HepG2 (cell line): ENCODE results near the gene DDX23. TPM values are rescaled to one million over a fixed set of nuclear protein-coding genes. Genes with fewer than 3 reads are reported as not detected.

Source experiments
- HMG20B ChIP-seq: conservative IDR thresholded peaks from 2 replicates; pipeline ENCODE4 v1.6.1; 2016; ENCODE audit warnings: missing genetic modification reagents, missing compliant biosample characterization
- HMGA1 ChIP-seq: sonication (generic); formaldehyde crosslinking; conservative IDR thresholded peaks from 2 replicates; pipeline ENCODE4 v1.4.0; 2020; ENCODE audit warnings: missing genetic modification reagents
- MED13 ChIP-seq: sonication (generic); formaldehyde crosslinking; IDR thresholded peaks from 2 replicates; pipeline ENCODE4 v1.5.0; 2020; ENCODE audit warnings: missing genetic modification reagents
- MIER2 ChIP-seq: IDR thresholded peaks from 2 replicates; pipeline ENCODE4 v1.6.1; 2016; ENCODE audit warnings: missing biosample characterization, missing genetic modification reagents
- MIXL1 ChIP-seq: IDR thresholded peaks from 2 replicates; pipeline ENCODE4 v1.6.1; 2016
- NCOA1 ChIP-seq: sonication (generic); formaldehyde crosslinking; IDR thresholded peaks from 2 replicates; pipeline ENCODE4 v1.9.0; 2021; ENCODE audit warnings: missing genetic modification reagents
- NFIC ChIP-seq: IDR thresholded peaks from 2 replicates; pipeline ENCODE4 v1.6.1; 2012; ENCODE audit warnings: mild to moderate bottlenecking, low read length, inconsistent platforms
- ONECUT2 ChIP-seq: sonication (generic); formaldehyde crosslinking; IDR thresholded peaks from 2 replicates; pipeline ENCODE4 v1.4.0; 2020; ENCODE audit warnings: missing genetic modification reagents
- RXRA ChIP-seq: sonication (generic); formaldehyde crosslinking; IDR thresholded peaks from 2 replicates; pipeline ENCODE4 v1.5.1; 2020; ENCODE audit warnings: missing genetic modification reagents
- SALL1 ChIP-seq: sonication (generic); formaldehyde crosslinking; IDR thresholded peaks from 2 replicates; pipeline ENCODE4 v1.8.0; 2022; ENCODE audit warnings: mild to moderate bottlenecking, missing genetic modification reagents
- SIX4 ChIP-seq: sonication (generic); formaldehyde crosslinking; IDR thresholded peaks from 2 replicates; pipeline ENCODE4 v1.4.0; 2020; ENCODE audit warnings: missing genetic modification reagents
- TBX3 ChIP-seq: fragments of 450-650 bp; IDR thresholded peaks from 2 replicates; pipeline ENCODE4 v1.6.1; 2017; ENCODE audit warnings: antibody characterized with exemption, mild to moderate bottlenecking, inconsistent platforms, borderline replicate concordance
- ZFY ChIP-seq: sonication (generic); formaldehyde crosslinking; IDR thresholded peaks from 2 replicates; pipeline ENCODE4 v1.4.0; 2020; ENCODE audit warnings: missing genetic modification reagents
- ZMYM3 ChIP-seq: sonication (generic); formaldehyde crosslinking; IDR thresholded peaks from 2 replicates; pipeline ENCODE4 v1.5.1; 2020; ENCODE audit warnings: mild to moderate bottlenecking, missing genetic modification reagents
- ZNF468 ChIP-seq: sonication (generic); formaldehyde crosslinking; IDR thresholded peaks from 2 replicates; pipeline ENCODE4 v1.8.0; 2022; ENCODE audit warnings: mild to moderate bottlenecking, moderate library complexity, missing genetic modification reagents
- ZNF577 ChIP-seq: sonication (generic); formaldehyde crosslinking; IDR thresholded peaks from 2 replicates; pipeline ENCODE4 v1.4.0; 2020; ENCODE audit warnings: mild to moderate bottlenecking, low read depth, missing genetic modification reagents, borderline replicate concordance
- ZNF672 ChIP-seq: sonication (generic); formaldehyde crosslinking; IDR thresholded peaks from 2 replicates; pipeline ENCODE4 v1.8.1; 2022; ENCODE audit warnings: missing genetic modification reagents
- ZNF761 ChIP-seq: sonication (generic); formaldehyde crosslinking; conservative IDR thresholded peaks from 2 replicates; pipeline ENCODE4 v1.4.0; 2020; ENCODE audit warnings: mild to moderate bottlenecking, missing genetic modification reagents
- polyA plus RNA-seq, 8 experiments: library from polyadenylated mRNA; depleted of rRNA in 3 of 8; stranded (reverse) in 7 of 8; unstranded in 1 of 8; fragments of >200 nt; fragmentation: Illumina TruSeq in 4 of 8; extraction: Trizol in 4 of 8; gene quantifications; 2 replicates each; pipeline versions ENCODE4 v1.2.1 to v1.2.3, GENCODE V29; 2011 to 2016; ENCODE audit warnings: low read depth in 4 of 8, missing spikeins in 1 of 8, mixed read lengths in 1 of 8; ENCODE audit not compliant: insufficient read depth in 1 of 8
- total RNA-seq, 5 experiments: library from RNA; depleted of rRNA; stranded (reverse); fragments of >200 nt; fragmentation: Illumina TruSeq; extraction: Trizol; gene quantifications; 2 replicates each; pipeline ENCODE4 v1.2.3, GENCODE V29; 2016; ENCODE audit warnings: low read depth in 1 of 5
- TF ChIP-seq, protein P1 (sequence below): sonication (generic); formaldehyde crosslinking; IDR thresholded peaks from 2 replicates; pipeline ENCODE4 v1.4.0; 2020; ENCODE audit warnings: low read depth, missing genetic modification reagents
- TF ChIP-seq, protein P2 (sequence below): sonication (generic); formaldehyde crosslinking; IDR thresholded peaks from 2 replicates; pipeline ENCODE4 v1.4.0; 2020; ENCODE audit warnings: mild to moderate bottlenecking, missing genetic modification reagents
- TF ChIP-seq, protein P3 (sequence below): sonication (generic); formaldehyde crosslinking; IDR thresholded peaks from 2 replicates; pipeline ENCODE4 v1.4.0; 2020; ENCODE audit warnings: missing genetic modification reagents
- TF ChIP-seq, protein P4 (sequence below), 2 experiments: fragments of 450-650 bp in 1 of 2; sonication (generic) in 1 of 2; formaldehyde crosslinking; IDR thresholded peaks; 2 replicates each; pipeline versions ENCODE4 v1.5.0 to v1.8.0; 2020 to 2022; ENCODE audit warnings: mild to moderate bottlenecking in 1 of 2, missing genetic modification reagents in 1 of 2

DDX23 gene
- total and polyA plus RNA-seq, 2 of the 13 experiments (the other 11 are each of a cell fraction or from before 2014, with no cell fraction given), result 35.7 to 90.0 TPM

DNA sequence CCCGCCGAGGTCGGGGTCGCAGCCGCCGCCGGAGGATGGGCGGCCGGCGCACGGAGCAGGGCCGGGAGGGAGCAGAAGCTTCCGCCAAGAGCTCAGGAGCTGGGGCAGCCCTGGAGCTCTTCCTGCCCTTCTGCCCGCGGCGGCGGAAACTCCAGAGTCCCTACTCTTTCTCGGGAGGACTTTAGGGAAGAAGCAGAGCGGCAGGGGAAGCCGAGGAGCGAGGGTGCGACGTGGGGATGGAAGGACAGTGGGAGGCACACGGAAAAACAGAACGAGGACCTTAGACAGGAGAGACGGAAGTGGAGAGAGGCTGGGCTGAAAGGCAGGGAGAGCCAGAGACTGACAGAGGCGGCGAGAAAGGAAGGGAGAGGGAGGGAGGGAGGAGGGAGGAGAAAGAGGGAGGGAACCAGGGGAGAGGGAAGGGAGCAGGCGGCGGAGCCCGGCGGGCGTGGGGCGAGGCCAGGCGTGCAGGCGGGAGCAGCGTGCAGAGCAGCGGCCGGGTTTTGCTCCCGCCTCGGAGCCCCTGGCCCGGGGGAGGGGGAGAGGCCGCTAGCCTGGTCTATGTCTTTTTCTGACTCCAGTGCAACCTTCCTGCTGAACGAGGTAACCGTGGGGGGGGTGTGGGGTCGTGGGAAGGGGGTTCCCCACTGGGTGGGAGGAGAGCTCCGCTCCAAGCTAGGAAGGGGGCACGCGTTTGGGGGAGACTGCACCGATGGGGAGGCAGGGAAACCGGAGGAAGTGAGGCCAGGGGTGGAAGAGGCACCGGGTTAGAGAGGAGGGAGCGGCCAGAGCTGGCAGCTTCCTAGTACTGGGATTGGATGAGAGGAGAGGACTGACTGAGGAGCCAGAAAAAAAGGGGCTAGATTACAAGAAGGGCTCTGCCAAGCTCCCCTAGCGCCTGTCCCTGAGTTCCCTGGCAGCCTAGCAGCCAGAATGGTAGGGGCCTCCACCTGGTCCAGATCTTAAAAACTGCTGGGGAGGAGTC lies 36.5 kb downstream of the DDX23 start (continued):
- TF ChIP-seq ZNF468 (CRISPR knock-in tag), result no peak
- TF ChIP-seq ONECUT2, result no peak
- no peak for TF ChIP-seq ZFY (CRISPR knock-in tag)
- no peak for TF ChIP-seq HMG20B (CRISPR knock-in tag)
- TF ChIP-seq ZNF577 (CRISPR knock-in tag), result no peak
- TF ChIP-seq, protein P1, sequence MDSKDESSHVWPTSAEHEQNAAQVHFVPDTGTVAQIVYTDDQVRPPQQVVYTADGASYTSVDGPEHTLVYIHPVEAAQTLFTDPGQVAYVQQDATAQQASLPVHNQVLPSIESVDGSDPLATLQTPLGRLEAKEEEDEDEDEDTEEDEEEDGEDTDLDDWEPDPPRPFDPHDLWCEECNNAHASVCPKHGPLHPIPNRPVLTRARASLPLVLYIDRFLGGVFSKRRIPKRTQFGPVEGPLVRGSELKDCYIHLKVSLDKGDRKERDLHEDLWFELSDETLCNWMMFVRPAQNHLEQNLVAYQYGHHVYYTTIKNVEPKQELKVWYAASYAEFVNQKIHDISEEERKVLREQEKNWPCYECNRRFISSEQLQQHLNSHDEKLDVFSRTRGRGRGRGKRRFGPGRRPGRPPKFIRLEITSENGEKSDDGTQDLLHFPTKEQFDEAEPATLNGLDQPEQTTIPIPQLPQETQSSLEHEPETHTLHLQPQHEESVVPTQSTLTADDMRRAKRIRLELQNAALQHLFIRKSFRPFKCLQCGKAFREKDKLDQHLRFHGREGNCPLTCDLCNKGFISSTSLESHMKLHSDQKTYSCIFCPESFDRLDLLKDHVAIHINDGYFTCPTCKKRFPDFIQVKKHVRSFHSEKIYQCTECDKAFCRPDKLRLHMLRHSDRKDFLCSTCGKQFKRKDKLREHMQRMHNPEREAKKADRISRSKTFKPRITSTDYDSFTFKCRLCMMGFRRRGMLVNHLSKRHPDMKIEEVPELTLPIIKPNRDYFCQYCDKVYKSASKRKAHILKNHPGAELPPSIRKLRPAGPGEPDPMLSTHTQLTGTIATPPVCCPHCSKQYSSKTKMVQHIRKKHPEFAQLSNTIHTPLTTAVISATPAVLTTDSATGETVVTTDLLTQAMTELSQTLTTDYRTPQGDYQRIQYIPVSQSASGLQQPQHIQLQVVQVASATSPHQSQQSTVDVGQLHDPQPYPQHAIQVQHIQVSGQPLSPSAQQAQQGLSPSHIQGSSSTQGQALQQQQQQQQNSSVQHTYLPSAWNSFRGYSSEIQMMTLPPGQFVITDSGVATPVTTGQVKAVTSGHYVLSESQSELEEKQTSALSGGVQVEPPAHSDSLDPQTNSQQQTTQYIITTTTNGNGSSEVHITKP (CRISPR knock-in tag), result no peak
- no peak for TF ChIP-seq MIXL1 (CRISPR knock-in tag)
- TF ChIP-seq, protein P2, sequence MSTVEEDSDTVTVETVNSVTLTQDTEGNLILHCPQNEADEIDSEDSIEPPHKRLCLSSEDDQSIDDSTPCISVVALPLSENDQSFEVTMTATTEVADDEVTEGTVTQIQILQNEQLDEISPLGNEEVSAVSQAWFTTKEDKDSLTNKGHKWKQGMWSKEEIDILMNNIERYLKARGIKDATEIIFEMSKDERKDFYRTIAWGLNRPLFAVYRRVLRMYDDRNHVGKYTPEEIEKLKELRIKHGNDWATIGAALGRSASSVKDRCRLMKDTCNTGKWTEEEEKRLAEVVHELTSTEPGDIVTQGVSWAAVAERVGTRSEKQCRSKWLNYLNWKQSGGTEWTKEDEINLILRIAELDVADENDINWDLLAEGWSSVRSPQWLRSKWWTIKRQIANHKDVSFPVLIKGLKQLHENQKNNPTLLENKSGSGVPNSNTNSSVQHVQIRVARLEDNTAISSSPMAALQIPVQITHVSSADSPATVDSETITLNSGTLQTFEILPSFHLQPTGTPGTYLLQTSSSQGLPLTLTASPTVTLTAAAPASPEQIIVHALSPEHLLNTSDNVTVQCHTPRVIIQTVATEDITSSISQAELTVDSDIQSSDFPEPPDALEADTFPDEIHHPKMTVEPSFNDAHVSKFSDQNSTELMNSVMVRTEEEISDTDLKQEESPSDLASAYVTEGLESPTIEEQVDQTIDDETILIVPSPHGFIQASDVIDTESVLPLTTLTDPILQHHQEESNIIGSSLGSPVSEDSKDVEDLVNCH (CRISPR knock-in tag), result no peak
- TF ChIP-seq MIER2 (CRISPR knock-in tag), result no peak
- no peak for TF ChIP-seq ZNF672
- no peak for TF ChIP-seq MED13 (CRISPR knock-in tag)
- TF ChIP-seq NCOA1 (CRISPR knock-in tag), result no peak
- TF ChIP-seq, protein P3, sequence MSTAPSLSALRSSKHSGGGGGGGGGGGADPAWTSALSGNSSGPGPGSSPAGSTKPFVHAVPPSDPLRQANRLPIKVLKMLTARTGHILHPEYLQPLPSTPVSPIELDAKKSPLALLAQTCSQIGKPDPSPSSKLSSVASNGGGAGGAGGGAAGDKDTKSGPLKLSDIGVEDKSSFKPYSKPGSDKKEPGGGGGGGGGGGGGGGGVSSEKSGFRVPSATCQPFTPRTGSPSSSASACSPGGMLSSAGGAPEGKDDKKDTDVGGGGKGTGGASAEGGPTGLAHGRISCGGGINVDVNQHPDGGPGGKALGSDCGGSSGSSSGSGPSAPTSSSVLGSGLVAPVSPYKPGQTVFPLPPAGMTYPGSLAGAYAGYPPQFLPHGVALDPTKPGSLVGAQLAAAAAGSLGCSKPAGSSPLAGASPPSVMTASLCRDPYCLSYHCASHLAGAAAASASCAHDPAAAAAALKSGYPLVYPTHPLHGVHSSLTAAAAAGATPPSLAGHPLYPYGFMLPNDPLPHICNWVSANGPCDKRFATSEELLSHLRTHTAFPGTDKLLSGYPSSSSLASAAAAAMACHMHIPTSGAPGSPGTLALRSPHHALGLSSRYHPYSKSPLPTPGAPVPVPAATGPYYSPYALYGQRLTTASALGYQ, result no peak
- TF ChIP-seq NFIC, result no peak
- TF ChIP-seq HMGA1, result no peak
- no peak for TF ChIP-seq RXRA (CRISPR knock-in tag)
- TF ChIP-seq TBX3, result no peak
- no peak for TF ChIP-seq SIX4 (CRISPR knock-in tag)
- TF ChIP-seq, protein P4, sequence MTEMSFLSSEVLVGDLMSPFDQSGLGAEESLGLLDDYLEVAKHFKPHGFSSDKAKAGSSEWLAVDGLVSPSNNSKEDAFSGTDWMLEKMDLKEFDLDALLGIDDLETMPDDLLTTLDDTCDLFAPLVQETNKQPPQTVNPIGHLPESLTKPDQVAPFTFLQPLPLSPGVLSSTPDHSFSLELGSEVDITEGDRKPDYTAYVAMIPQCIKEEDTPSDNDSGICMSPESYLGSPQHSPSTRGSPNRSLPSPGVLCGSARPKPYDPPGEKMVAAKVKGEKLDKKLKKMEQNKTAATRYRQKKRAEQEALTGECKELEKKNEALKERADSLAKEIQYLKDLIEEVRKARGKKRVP (CRISPR knock-in tag; IDR thresholded peaks at IDR 0.05), result no peak
- 0 out of 2 replicates have a peak, but pooled peaks have one; percentile 11 for TF ChIP-seq SALL1 (CRISPR knock-in tag)
- TF ChIP-seq ZMYM3, result no peak
- TF ChIP-seq ZNF761 (CRISPR knock-in tag), result no peak
